ENCODE measurements around the gene COL2A1.

The COL2A1 gene

GRCh38 chr12:47940773-47941474, 63.4 kb downstream of the COL2A1 start:
- H3K79me1 ChIP-seq (replicated peaks; ENCODE audit: low read length, poor library complexity, severe bottlenecking): no peaks in the 10 kb centered on the region
- no peak overlapping the region for H3K9ac ChIP-seq (ENCODE audit: low read length)
- no peak overlapping the region for H3K23ac ChIP-seq (ENCODE audit: low read length in 2 of 2)
- H3K18ac ChIP-seq (ENCODE audit: low read depth in 1 of 2, low read length in 2 of 2): no peak overlapping the region
- peaks cover 18% of the 10 kb centered on the region for H3K4me1 ChIP-seq (ENCODE audit: control insufficient read depth, insufficient read depth, low read depth, low read length)
- H2BK5ac ChIP-seq (ENCODE audit: low read depth, low read length, poor library complexity, severe bottlenecking): no peak overlapping the region
- no peak overlapping the region for H3K4me3 ChIP-seq (ENCODE audit: insufficient read depth in 1 of 2, low read depth in 1 of 2, low read length in 2 of 2)
- H3K14ac ChIP-seq (ENCODE audit: low read length in 2 of 2): no peak overlapping the region
- peaks cover 7 to 25% of the 10 kb centered on the region in 2 experiments for H3K27me3 ChIP-seq (ENCODE audit: control insufficient read depth in 1 of 2, insufficient read depth in 1 of 2, low read length in 2 of 2)
- no peak overlapping the region for H2BK15ac ChIP-seq (ENCODE audit: low read depth, poor library complexity, severe bottlenecking)
- DNase-seq: no peak
- no peak overlapping the region for H4K8ac ChIP-seq (ENCODE audit: low read length)
- no peak overlapping the region for H2AK5ac ChIP-seq (ENCODE audit: low read length, severe bottlenecking)
- no peak overlapping the region for H4K91ac ChIP-seq (ENCODE audit: low read length)
- H2BK120ac ChIP-seq (ENCODE audit: low read depth, low read length): no peak overlapping the region
- H3K4ac ChIP-seq (ENCODE audit: low read depth in 1 of 2, low read length in 2 of 2): no peak overlapping the region
- H3K36me3 ChIP-seq (ENCODE audit: control insufficient read depth in 1 of 2, insufficient read depth in 2 of 2, low read depth in 1 of 2, low read length in 2 of 2): no peaks in the 10 kb centered on the region
- 94% methylated on average over 10 of the region's 10 CpGs for WGBS
- H2BK12ac ChIP-seq (ENCODE audit: low read length in 2 of 2): no peak overlapping the region
- H3K9me3 ChIP-seq (ENCODE audit: control insufficient read depth, low read length): no peaks in the 10 kb centered on the region
- no peak overlapping the region for H3K27ac ChIP-seq (ENCODE audit: low read length, poor library complexity, severe bottlenecking)
- H3K4me2 ChIP-seq (ENCODE audit: low read length, poor library complexity, severe bottlenecking): no peak overlapping the region
- H2AFZ ChIP-seq (ENCODE audit: low read depth, low read length): no peak overlapping the region

GRCh38 chr12:47939009-47939601, 65.2 kb downstream of the COL2A1 start:
- no peak overlapping the region for H4K8ac ChIP-seq (ENCODE audit: low read length)
- peak overlapping the region in 1 of 2 experiments; percentile 53 for H3K23ac ChIP-seq (ENCODE audit: low read length in 2 of 2)
- H2AFZ ChIP-seq (ENCODE audit: low read depth, low read length): no peak overlapping the region
- no peak overlapping the region for H2BK5ac ChIP-seq (ENCODE audit: low read depth, low read length, poor library complexity, severe bottlenecking)
- no peak overlapping the region for H3K4me2 ChIP-seq (ENCODE audit: low read length, poor library complexity, severe bottlenecking)
- H2BK15ac ChIP-seq (ENCODE audit: low read depth, poor library complexity, severe bottlenecking): peak overlapping the region; percentile 57
- H3K14ac ChIP-seq (ENCODE audit: low read length in 2 of 2): no peak overlapping the region
- H4K91ac ChIP-seq (ENCODE audit: low read length): peak overlapping the region; percentile 22
- H3K4me1 ChIP-seq (ENCODE audit: control insufficient read depth, insufficient read depth, low read depth, low read length): peaks cover 20% of the 10 kb centered on the region
- no peak overlapping the region for H3K9ac ChIP-seq (ENCODE audit: low read length)
- no peak overlapping the region for H2BK120ac ChIP-seq (ENCODE audit: low read depth, low read length)
- peaks cover 7 to 25% of the 10 kb centered on the region in 2 experiments for H3K27me3 ChIP-seq (ENCODE audit: control insufficient read depth in 1 of 2, insufficient read depth in 1 of 2, low read length in 2 of 2)
- H3K18ac ChIP-seq (ENCODE audit: low read depth in 1 of 2, low read length in 2 of 2): peak overlapping the region in 1 of 2 experiments; percentile 23
- H3K27ac ChIP-seq (ENCODE audit: low read length, poor library complexity, severe bottlenecking): no peak overlapping the region
- no peak overlapping the region for H2AK5ac ChIP-seq (ENCODE audit: low read length, severe bottlenecking)
- no peaks in the 10 kb centered on the region for H3K9me3 ChIP-seq (ENCODE audit: control insufficient read depth, low read length)
- no peaks in the 10 kb centered on the region for H3K36me3 ChIP-seq (ENCODE audit: control insufficient read depth in 1 of 2, insufficient read depth in 2 of 2, low read depth in 1 of 2, low read length in 2 of 2)
- no peak for DNase-seq
- WGBS: 93% methylated on average over 6 of the region's 6 CpGs
- no peaks in the 10 kb centered on the region for H3K79me1 ChIP-seq (replicated peaks; ENCODE audit: low read length, poor library complexity, severe bottlenecking)
- H3K4me3 ChIP-seq (ENCODE audit: insufficient read depth in 1 of 2, low read depth in 1 of 2, low read length in 2 of 2): no peak overlapping the region
- H2BK12ac ChIP-seq (ENCODE audit: low read length in 2 of 2): peak overlapping the region; percentile 34 to 69
- H3K4ac ChIP-seq (ENCODE audit: low read depth in 1 of 2, low read length in 2 of 2): no peak overlapping the region

GRCh38 chr12:47938594-47938993, 65.7 kb downstream of the COL2A1 start:
- H3K79me1 ChIP-seq (replicated peaks; ENCODE audit: low read length, poor library complexity, severe bottlenecking): no peaks in the 10 kb centered on the region
- no peak for DNase-seq
- H3K18ac ChIP-seq (ENCODE audit: low read depth in 1 of 2, low read length in 2 of 2): peak overlapping the region; percentile 37 to 75
- no peak overlapping the region for H2AK5ac ChIP-seq (ENCODE audit: low read length, severe bottlenecking)
- H4K91ac ChIP-seq (ENCODE audit: low read length): peak overlapping the region; percentile 12
- peak overlapping the region in 1 of 2 experiments; percentile 1 for H3K14ac ChIP-seq (ENCODE audit: low read length in 2 of 2)
- H2AFZ ChIP-seq (ENCODE audit: low read depth, low read length): no peak overlapping the region
- H3K9ac ChIP-seq (ENCODE audit: low read length): no peak overlapping the region
- no peak overlapping the region for H2BK15ac ChIP-seq (ENCODE audit: low read depth, poor library complexity, severe bottlenecking)
- peak overlapping the region in 1 of 2 experiments; percentile 34 for H2BK12ac ChIP-seq (ENCODE audit: low read length in 2 of 2)
- peak overlapping the region; percentile 8 for H4K8ac ChIP-seq (ENCODE audit: low read length)
- H3K9me3 ChIP-seq (ENCODE audit: control insufficient read depth, low read length): no peaks in the 10 kb centered on the region
- H3K4me2 ChIP-seq (ENCODE audit: low read length, poor library complexity, severe bottlenecking): no peak overlapping the region
- no peak overlapping the region for H3K27ac ChIP-seq (ENCODE audit: low read length, poor library complexity, severe bottlenecking)
- no peak overlapping the region for H2BK5ac ChIP-seq (ENCODE audit: low read depth, low read length, poor library complexity, severe bottlenecking)
- H3K27me3 ChIP-seq (ENCODE audit: control insufficient read depth in 1 of 2, insufficient read depth in 1 of 2, low read length in 2 of 2): peaks cover 7 to 24% of the 10 kb centered on the region in 2 experiments
- H3K23ac ChIP-seq (ENCODE audit: low read length in 2 of 2): no peak overlapping the region
- no peak overlapping the region for H3K4me3 ChIP-seq (ENCODE audit: insufficient read depth in 1 of 2, low read depth in 1 of 2, low read length in 2 of 2)
- peaks cover 20% of the 10 kb centered on the region for H3K4me1 ChIP-seq (ENCODE audit: control insufficient read depth, insufficient read depth, low read depth, low read length)
- WGBS: 74% methylated on average over 4 of the region's 4 CpGs
- H3K36me3 ChIP-seq (ENCODE audit: control insufficient read depth in 1 of 2, insufficient read depth in 2 of 2, low read depth in 1 of 2, low read length in 2 of 2): no peaks in the 10 kb centered on the region
- H3K4ac ChIP-seq (ENCODE audit: low read depth in 1 of 2, low read length in 2 of 2): peak overlapping the region in 1 of 2 experiments; percentile 49
- no peak overlapping the region for H2BK120ac ChIP-seq (ENCODE audit: low read depth, low read length)

GRCh38 chr12:47938093-47938492, 66.2 kb downstream of the COL2A1 start:
- peak overlapping the region in 1 of 2 experiments; percentile 15 for H3K23ac ChIP-seq (ENCODE audit: low read length in 2 of 2)
- H3K27me3 ChIP-seq (ENCODE audit: control insufficient read depth in 1 of 2, insufficient read depth in 1 of 2, low read length in 2 of 2): peaks cover 7 to 19% of the 10 kb centered on the region in 2 experiments
- no peak overlapping the region for H3K14ac ChIP-seq (ENCODE audit: low read length in 2 of 2)
- H2AFZ ChIP-seq (ENCODE audit: low read depth, low read length): no peak overlapping the region
- DNase-seq: peak; percentile 78
- no peak overlapping the region for H3K4me2 ChIP-seq (ENCODE audit: low read length, poor library complexity, severe bottlenecking)
- no peak overlapping the region for H3K9ac ChIP-seq (ENCODE audit: low read length)
- peak overlapping the region in 1 of 2 experiments; percentile 76 for H2BK12ac ChIP-seq (ENCODE audit: low read length in 2 of 2)
- 90% methylated on average over 1 of the region's 1 CpG for WGBS
- H2BK5ac ChIP-seq (ENCODE audit: low read depth, low read length, poor library complexity, severe bottlenecking): no peak overlapping the region
- no peak overlapping the region for H2AK5ac ChIP-seq (ENCODE audit: low read length, severe bottlenecking)
- no peak overlapping the region for H3K4me3 ChIP-seq (ENCODE audit: insufficient read depth in 1 of 2, low read depth in 1 of 2, low read length in 2 of 2)
- H3K4me1 ChIP-seq (ENCODE audit: control insufficient read depth, insufficient read depth, low read depth, low read length): peaks cover 20% of the 10 kb centered on the region
- no peaks in the 10 kb centered on the region for H3K79me1 ChIP-seq (replicated peaks; ENCODE audit: low read length, poor library complexity, severe bottlenecking)
- H3K9me3 ChIP-seq (ENCODE audit: control insufficient read depth, low read length): no peaks in the 10 kb centered on the region
- H3K4ac ChIP-seq (ENCODE audit: low read depth in 1 of 2, low read length in 2 of 2): peak overlapping the region in 1 of 2 experiments; percentile 49
- no peak overlapping the region for H3K27ac ChIP-seq (ENCODE audit: low read length, poor library complexity, severe bottlenecking)
- H4K8ac ChIP-seq (ENCODE audit: low read length): peak overlapping the region; percentile 39
- no peak overlapping the region for H2BK15ac ChIP-seq (ENCODE audit: low read depth, poor library complexity, severe bottlenecking)
- peak overlapping the region in 1 of 2 experiments; percentile 85 for H3K18ac ChIP-seq (ENCODE audit: low read depth in 1 of 2, low read length in 2 of 2)
- H3K36me3 ChIP-seq (ENCODE audit: control insufficient read depth in 1 of 2, insufficient read depth in 2 of 2, low read depth in 1 of 2, low read length in 2 of 2): no peaks in the 10 kb centered on the region
- peak overlapping the region; percentile 78 for H2BK120ac ChIP-seq (ENCODE audit: low read depth, low read length)
- H4K91ac ChIP-seq (ENCODE audit: low read length): no peak overlapping the region
